Neutrophil (primary cell): ENCODE results near the gene ABTB2.
A peak's percentile ranks its signal among the peaks of the same experiment; 100 is the strongest.

Experiments
- H3K27ac ChIP-seq: fragments of 200-600 bp; sonication (generic); 2 replicates; pipeline ENCODE4 v1.5.1; 2016; ENCODE audit warnings: mild to moderate bottlenecking, moderate library complexity
- H3K27me3 ChIP-seq: fragments of 200-600 bp; sonication (generic); 2 replicates; pipeline ENCODE4 v1.6.0; 2016; ENCODE audit warnings: mild to moderate bottlenecking
- H3K36me3 ChIP-seq: fragments of 200-600 bp; sonication (generic); 2 replicates; pipeline ENCODE4 v1.5.1; 2017
- H3K4me1 ChIP-seq, 2 experiments: fragments of 200-600 bp in 1 of 2; sonication (generic) in 1 of 2; 1 replicate in 1 of 2; 2 replicates in 1 of 2; pipeline versions ENCODE4 v1.5.1 to v1.6.1; 2013 to 2016; ENCODE audit warnings: low read depth in 1 of 2, low read length in 1 of 2, mild to moderate bottlenecking in 1 of 2, moderate library complexity in 1 of 2; ENCODE audit not compliant: control insufficient read depth in 1 of 2, insufficient read depth in 1 of 2
- H3K4me3 ChIP-seq, 2 experiments: fragments of 200-600 bp in 1 of 2; sonication (generic) in 1 of 2; 1 replicate in 1 of 2; 2 replicates in 1 of 2; pipeline ENCODE4 v1.5.1; 2013 to 2016; ENCODE audit warnings: low read depth in 1 of 2, low read length in 1 of 2, mild to moderate bottlenecking in 1 of 2, moderate library complexity in 1 of 2
- H3K9me3 ChIP-seq: fragments of 200-600 bp; sonication (generic); 2 replicates; pipeline ENCODE4 v1.5.1; 2016
- CTCF ChIP-seq: fragments of 200-600 bp; sonication (generic); IDR thresholded peaks from 2 replicates; pipeline ENCODE4 v1.5.1; 2016; ENCODE audit warnings: antibody characterized with exemption

ABTB2 gene

GRCh38 chr11:34360046-34360445, 2.2 kb upstream of the ABTB2 start:
- Histone ChIP-seq H3K27me3 (peaks cover 17% of the 10 kb centered on the region), H3K4me1 (peaks cover 56 to 61% of the 10 kb centered on the region in 2 experiments)
- no peak for TF ChIP-seq CTCF

GRCh38 chr11:34359548-34359891, 1.7 kb upstream of the ABTB2 start:
- Histone ChIP-seq H3K36me3 (no peaks in the 10 kb centered on the region), H3K4me3 (peak overlapping the region; percentile 69 to 76), H3K27ac (peak overlapping the region; percentile 83), H3K27me3 (peaks cover 22% of the 10 kb centered on the region), H3K9me3 (no peaks in the 10 kb centered on the region), H3K4me1 (peaks cover 57 to 60% of the 10 kb centered on the region in 2 experiments)
- TF ChIP-seq CTCF, result no peak

More at GRCh38 chr11:34360046-34360445, 2.2 kb upstream of the ABTB2 start:
- no peak overlapping the region for H3K27ac ChIP-seq
- no peak overlapping the region for H3K4me3 ChIP-seq
- H3K9me3 ChIP-seq, result no peaks in the 10 kb centered on the region
- H3K36me3 ChIP-seq, result no peaks in the 10 kb centered on the region

GRCh38 chr11:34358728-34359547, 1.1 kb upstream of the ABTB2 start:
- peak overlapping the region; percentile 83 for H3K27ac ChIP-seq

GRCh38 chr11:34358258-34358727, 483 bp upstream of the ABTB2 start:
- no peak for TF ChIP-seq CTCF
- H3K36me3 ChIP-seq, result no peaks in the 10 kb centered on the region
- H3K4me3 ChIP-seq, result peak overlapping the region; percentile 69 to 76
- peaks cover 31% of the 10 kb centered on the region for H3K27me3 ChIP-seq
- no peaks in the 10 kb centered on the region for H3K9me3 ChIP-seq
- peak overlapping the region; percentile 83 for H3K27ac ChIP-seq
- H3K4me1 ChIP-seq, result peaks cover 46 to 48% of the 10 kb centered on the region in 2 experiments

More at GRCh38 chr11:34358728-34359547, 1.1 kb upstream of the ABTB2 start:
- H3K4me1 ChIP-seq, result peaks cover 53 to 54% of the 10 kb centered on the region in 2 experiments
- peaks cover 28% of the 10 kb centered on the region for H3K27me3 ChIP-seq
- TF ChIP-seq CTCF, result peak; percentile 79
- peak overlapping the region; percentile 69 to 76 for H3K4me3 ChIP-seq
- H3K36me3 ChIP-seq, result no peaks in the 10 kb centered on the region
- H3K9me3 ChIP-seq, result no peaks in the 10 kb centered on the region

- Histone ChIP-seq H3K9me3 (no peaks in the 10 kb centered on the region), H3K27ac (peak overlapping the region; percentile 83), H3K27me3 (peaks cover 31% of the 10 kb centered on the region), H3K4me1 (peaks cover 46 to 50% of the 10 kb centered on the region in 2 experiments), H3K36me3 (no peaks in the 10 kb centered on the region), H3K4me3 (peak overlapping the region; percentile 69 to 76)
- TF ChIP-seq CTCF, result no peak
These were observed 703 bp downstream of the ABTB2 start for GRCh38 chr11:34356913-34357700.
